ENCODE measurements around the gene PLCG1.

PLCG1 gene

GRCh38 chr20:41182296-41183212 is 45.2 kb downstream of the PLCG1 start:
- DNase-seq (ENCODE audit: low read depth), result no peak
- no peak overlapping the region for H3K4me3 ChIP-seq (ENCODE audit: low read depth, low read length)
- no peak for TF ChIP-seq MAX (IDR thresholded peaks at IDR 0.05; ENCODE audit: low read depth, low read length)
- TF ChIP-seq POLR2A (IDR thresholded peaks at IDR 0.05; ENCODE audit: extremely low read depth, insufficient read length), result no peak
- TF ChIP-seq, protein P1, sequence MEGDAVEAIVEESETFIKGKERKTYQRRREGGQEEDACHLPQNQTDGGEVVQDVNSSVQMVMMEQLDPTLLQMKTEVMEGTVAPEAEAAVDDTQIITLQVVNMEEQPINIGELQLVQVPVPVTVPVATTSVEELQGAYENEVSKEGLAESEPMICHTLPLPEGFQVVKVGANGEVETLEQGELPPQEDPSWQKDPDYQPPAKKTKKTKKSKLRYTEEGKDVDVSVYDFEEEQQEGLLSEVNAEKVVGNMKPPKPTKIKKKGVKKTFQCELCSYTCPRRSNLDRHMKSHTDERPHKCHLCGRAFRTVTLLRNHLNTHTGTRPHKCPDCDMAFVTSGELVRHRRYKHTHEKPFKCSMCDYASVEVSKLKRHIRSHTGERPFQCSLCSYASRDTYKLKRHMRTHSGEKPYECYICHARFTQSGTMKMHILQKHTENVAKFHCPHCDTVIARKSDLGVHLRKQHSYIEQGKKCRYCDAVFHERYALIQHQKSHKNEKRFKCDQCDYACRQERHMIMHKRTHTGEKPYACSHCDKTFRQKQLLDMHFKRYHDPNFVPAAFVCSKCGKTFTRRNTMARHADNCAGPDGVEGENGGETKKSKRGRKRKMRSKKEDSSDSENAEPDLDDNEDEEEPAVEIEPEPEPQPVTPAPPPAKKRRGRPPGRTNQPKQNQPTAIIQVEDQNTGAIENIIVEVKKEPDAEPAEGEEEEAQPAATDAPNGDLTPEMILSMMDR (IDR thresholded peaks at IDR 0.05; ENCODE audit: low read depth, low read length), result no peak
- TF ChIP-seq MYC (IDR thresholded peaks at IDR 0.05; ENCODE audit: low read depth, low read length), result no peak

GRCh38 chr20:41183391-41183790 is 46.0 kb downstream of the PLCG1 start:
- no peak overlapping the region for H3K4me3 ChIP-seq (ENCODE audit: low read depth, low read length)
- TF ChIP-seq POLR2A (IDR thresholded peaks at IDR 0.05; ENCODE audit: extremely low read depth, insufficient read length) (no peak), MYC (IDR thresholded peaks at IDR 0.05; ENCODE audit: low read depth, low read length) (no peak), MAX (IDR thresholded peaks at IDR 0.05; ENCODE audit: low read depth, low read length) (no peak)
- TF ChIP-seq, protein P1 (IDR thresholded peaks at IDR 0.05; ENCODE audit: low read depth, low read length), result no peak
- DNase-seq (ENCODE audit: low read depth), result no peak

DNA sequence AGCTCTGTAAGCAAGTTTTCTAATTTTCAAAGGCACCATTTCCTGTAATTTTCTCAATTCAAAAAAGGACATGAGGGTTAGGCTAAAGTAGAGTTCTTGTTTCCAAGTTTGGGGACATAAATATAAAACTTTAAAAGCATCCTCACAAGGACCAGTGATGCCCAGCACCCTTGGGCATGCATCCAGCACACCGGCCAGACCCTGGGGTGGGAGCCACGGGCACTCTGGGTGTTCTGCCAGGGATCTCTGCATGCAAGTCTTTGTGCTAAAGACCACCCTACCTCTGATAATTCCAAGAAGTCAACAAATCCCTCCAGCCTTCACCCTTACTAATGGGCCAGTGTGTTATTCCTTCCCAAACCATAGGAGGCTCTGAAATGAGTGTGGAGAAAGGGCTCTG is 46.5 kb downstream of the PLCG1 start:
- TF ChIP-seq MYC (IDR thresholded peaks at IDR 0.05; ENCODE audit: low read depth, low read length) (no peak), POLR2A (IDR thresholded peaks at IDR 0.05; ENCODE audit: extremely low read depth, insufficient read length) (no peak), MAX (IDR thresholded peaks at IDR 0.05; ENCODE audit: low read depth, low read length) (no peak)
- TF ChIP-seq, protein P1 (IDR thresholded peaks at IDR 0.05; ENCODE audit: low read depth, low read length), result no peak
- DNase-seq (ENCODE audit: low read depth), result no peak

GRCh38 chr20:41185013-41185757 is 47.8 kb downstream of the PLCG1 start:
- TF ChIP-seq MYC (IDR thresholded peaks at IDR 0.05; ENCODE audit: low read depth, low read length) (no peak), POLR2A (IDR thresholded peaks at IDR 0.05; ENCODE audit: extremely low read depth, insufficient read length) (no peak), MAX (IDR thresholded peaks at IDR 0.05; ENCODE audit: low read depth, low read length) (no peak)
- TF ChIP-seq, protein P1 (IDR thresholded peaks at IDR 0.05; ENCODE audit: low read depth, low read length), result no peak

More for the DNA sequence above, 46.5 kb downstream of the PLCG1 start:
- no peak overlapping the region for H3K4me3 ChIP-seq (ENCODE audit: low read depth, low read length)

GRCh38 chr20:41187668-41188067 is 50.3 kb downstream of the PLCG1 start:
- DNase-seq (ENCODE audit: low read depth), result no peak
- no peak overlapping the region for H3K4me3 ChIP-seq (ENCODE audit: low read depth, low read length)
- TF ChIP-seq POLR2A (IDR thresholded peaks at IDR 0.05; ENCODE audit: extremely low read depth, insufficient read length), result no peak

More at GRCh38 chr20:41185013-41185757, 47.8 kb downstream of the PLCG1 start:
- DNase-seq (ENCODE audit: low read depth), result no peak
- H3K4me3 ChIP-seq (ENCODE audit: low read depth, low read length), result no peak overlapping the region

Data from NB4 (cell line).